ENCODE measurements around the gene TLX2.
A peak's percentile ranks its signal among the peaks of the same experiment; 100 is the strongest.

Gene TLX2

DNA sequence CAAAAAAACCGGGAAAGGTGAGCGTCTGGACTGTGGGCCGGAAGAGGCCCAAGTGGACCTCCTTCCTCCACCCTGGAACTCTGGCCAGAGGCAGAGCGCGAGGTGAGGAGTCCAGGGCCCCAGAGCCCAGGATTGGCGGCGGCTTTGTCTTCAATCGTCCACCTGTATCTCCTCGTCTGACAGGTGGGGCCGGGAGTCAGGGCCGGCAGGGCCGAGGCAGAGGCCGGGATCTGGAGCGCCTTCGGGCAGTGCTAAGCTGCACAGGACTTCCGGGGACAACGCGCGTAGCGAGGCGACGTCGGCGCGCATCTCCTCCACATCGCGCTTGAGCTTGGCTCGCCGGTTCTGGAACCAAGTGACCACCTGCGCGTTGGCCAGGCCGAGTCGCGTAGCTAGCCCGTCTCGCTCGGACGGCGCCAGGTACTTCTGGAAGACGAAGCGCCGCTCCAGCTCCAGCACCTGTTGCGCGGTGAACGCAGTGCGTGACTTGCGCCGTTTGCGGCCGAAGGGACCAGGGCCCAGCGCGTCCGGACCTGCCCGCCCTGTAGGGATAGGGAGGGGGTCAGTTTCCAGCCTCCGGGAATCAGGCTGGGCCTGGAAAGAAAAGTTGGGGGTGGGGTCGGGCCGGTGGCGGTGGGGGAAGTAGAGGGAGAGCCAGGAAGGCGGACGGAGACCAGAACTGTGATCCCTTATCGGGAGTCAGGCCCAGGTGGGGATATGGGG is 16.3 kb upstream of the TLX2 start:
- DNase-seq = peak; percentile 88

DNA sequence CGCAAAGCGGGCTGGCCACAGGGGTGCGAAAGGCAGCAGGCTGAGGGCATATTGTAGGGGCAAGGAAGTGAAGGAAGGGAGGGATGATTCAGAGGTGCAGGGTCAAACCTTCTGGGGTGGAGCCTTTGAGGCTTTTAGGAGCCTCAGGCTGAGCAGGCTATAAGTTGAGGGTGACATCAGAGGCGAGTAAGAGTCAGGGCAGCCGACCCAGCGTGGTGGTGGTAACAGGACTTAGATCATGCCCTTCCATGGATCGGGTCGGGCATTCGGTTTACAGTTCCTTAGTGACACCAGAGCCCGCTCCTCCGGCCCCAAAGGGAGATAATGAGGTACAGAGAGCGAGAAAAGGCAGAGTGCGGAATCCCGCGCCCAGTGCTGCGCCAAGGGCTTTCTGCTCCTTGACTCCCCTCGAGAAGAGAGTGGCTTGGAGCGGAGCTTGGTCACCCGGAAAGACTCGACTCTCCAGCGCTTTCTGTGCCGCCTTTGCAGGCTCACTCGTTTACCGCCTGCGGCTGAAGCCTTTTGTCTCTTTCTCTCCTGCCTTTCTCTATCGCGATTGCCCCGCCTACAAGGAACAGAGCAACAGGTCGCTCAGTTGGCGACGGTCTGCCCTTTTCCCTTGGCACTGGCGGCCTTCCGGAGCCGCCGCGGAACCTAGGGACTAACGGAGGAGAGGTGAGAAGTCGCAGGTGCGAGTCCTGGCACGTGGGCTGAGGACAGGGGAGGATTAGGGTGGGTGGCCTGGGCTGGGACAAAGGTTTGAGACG is 15.6 kb upstream of the TLX2 start:
- DNase-seq = peak; percentile 56

DNA sequence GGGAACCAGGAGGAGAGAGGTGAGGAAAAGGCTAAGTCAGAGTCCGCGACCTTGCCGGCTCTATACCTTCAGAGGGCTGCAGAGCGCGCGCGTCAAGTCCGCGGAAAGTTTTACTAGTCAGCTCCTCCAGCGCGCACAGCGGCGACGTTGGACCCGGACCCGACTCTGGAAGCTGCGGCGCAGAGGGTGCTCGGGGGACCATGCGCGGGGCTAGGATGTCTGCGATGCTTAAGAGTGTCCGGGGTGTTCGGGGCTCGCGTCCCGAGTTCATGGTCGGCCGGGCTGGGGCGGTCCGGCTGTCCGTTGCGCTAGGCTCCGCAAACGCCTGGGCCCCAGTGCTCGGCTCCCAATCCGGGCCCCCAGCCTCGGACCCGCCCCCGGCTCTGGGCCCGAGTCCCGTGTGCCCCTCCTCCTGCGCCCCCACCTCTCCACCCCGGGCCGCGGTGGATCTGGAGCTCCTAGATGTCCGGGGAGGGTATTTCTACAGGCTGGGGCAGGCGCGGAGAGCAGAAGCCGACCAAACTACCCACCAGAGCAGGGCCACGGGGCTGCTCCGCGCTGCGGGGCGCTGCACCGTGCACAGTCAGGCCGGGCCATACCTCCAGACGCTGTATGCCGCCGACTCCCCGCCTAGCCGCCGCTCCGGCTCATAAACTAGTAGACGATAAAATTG is 14.8 kb upstream of the TLX2 start, which contains the start of gene LBX2:
Gene LBX2 (minus strand): TSS at position 337 of the 673 bp plus-strand sequence. CDS start 66 bp downstream, at position 271.
- no peak for DNase-seq

DNA sequence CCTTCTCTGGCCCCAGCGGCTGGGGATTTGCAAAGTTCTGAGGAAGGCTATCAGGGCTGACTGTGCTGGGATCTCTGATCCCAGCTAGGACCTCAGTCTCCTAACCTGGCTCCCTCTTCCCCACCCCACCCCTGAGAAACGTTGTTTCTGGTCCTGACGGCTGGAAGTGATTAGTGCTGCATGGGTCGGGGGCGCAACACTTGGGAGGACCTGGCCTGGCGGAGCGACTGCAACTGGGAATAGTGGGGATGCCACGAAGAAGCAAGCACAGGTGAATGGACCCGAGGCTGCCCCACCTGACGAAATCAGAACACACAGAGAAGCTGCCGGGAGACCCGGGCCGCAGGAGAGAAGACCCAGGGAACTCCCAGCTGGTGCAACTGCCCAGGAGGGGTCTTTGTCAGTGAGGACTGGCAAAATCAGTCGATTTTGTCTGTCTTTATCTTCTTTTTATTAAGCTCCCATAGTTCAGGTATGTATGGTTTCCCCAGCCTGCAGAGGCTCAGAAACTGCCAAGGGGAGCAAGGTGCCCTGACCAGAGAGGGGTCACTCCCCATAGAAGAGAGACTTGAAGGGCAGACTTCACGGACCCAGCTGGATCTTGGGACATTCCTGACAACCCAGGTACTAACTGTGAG is 14.2 kb upstream of the TLX2 start:
- no peak for DNase-seq

DNA sequence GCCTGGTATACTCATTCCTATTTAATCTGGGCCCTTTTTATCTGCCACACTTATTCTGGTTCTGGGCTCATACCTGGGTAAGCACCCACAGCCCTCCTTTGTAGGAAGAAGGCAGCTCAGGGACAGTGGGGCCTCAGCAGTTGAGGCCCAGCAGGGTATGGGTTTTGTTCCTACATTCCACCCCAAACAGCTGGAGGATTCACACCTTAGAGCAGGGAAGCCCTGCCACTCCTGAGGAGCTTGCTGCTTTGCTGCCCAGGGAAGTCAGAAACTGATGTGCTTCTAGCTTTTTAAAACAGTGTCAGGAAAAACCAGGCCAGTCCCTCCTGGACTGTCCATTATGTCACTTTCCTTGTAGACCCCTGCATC is 13.7 kb upstream of the TLX2 start:
- DNase-seq = no peak

DNA sequence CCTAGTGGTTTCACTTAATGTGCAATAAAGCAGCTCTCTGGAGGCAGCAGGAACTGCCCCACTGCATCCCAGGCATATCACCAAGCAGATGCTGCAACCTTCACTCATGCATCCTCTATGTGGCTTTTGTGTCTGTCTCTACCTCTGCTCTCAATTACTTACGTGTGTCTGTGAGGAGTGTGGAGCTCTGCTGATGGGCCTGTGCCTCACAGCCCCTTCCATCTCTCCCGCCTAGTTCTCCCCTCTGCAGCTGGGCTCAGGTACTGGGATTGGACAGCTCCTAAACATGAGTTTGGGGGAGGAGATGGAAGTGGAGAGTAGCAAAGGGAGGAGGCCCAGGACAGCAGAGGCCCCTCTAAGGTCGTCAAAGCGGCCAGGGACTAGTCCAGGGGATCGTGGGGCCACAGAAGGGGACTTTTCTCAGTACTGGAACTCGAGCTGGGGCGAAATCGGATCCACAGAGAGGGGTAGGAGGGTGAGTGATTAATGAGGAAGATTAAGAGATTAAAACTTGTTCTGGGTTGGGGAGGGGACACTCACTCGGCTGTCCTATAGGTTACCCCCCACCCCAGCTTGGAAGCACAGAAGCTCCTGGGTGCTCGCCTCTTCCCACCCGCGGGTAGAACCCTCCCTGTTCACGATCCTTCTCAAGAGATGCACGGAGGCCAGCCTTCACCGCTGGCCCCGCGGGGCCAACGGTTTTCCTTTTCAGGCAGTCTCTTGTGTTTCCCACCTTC is 12.7 kb upstream of the TLX2 start:
- peak; percentile 35 for DNase-seq

DNA sequence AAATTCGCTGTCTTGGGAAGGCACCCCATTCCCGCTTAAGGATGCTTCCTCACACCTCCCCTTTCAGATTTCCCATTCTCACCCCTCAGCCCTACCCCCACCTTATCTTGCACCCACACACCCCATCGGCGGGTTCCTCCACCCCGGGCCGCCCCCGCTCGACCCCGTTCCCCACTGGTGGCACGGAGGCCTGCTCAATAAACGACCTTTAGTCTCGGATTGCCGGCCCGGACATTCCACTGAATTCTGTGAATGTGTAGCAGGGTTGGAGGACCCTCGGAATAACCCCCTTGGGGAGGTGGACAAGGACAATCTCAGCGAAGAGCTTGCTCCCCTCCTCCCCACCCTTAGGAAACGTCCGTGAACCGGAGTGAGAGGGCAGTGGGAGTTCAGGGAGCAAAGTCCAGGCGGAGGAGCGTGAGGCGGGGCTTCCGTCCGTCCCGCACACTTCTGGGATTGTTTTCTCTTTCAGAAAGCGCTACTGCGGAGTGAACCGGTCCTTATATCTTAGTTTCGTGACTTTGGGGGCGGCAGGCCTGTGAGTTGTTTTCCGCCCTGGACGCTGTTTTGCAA is 12.0 kb upstream of the TLX2 start:
- peak; percentile 68 for DNase-seq

DNA sequence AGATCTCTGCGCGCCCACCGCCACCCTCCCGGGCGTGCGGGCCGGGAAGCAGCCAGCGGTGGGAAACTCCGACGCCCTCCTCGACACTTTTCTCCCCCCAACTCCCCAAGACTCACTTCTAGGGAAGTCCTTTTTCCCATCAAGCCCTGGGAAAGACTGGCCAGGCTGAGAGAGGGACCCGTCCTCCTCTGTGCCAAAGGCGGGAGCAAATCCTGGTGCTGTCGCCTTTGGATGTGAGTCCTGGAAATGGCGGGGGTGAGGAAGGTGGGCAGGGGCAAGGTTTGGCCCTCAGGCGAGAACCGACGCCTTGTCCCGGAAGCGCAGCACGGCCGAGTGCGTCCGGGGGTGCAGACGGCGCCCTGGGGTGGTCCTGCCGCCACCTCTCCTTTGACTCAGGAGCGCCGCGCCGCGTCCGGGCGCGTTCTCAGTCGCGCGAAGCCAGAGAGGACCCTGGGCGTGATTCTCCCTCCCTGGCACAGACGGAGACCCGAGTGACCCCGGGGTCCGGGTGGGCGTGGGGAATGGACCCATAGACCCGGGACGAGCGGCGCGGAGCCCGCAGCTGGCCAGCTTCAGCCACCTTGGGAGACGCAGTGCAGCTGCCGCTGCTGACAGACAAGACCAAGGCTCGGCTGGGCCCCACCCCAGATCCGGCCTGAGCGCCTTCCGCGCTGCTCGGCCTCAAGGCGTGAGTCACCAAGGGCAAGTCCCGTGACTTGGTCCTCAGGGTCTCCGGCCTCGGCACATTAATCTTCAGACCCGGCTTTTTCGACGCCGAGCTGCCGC is 11.3 kb upstream of the TLX2 start:
- peak; percentile 77 for DNase-seq

DNA sequence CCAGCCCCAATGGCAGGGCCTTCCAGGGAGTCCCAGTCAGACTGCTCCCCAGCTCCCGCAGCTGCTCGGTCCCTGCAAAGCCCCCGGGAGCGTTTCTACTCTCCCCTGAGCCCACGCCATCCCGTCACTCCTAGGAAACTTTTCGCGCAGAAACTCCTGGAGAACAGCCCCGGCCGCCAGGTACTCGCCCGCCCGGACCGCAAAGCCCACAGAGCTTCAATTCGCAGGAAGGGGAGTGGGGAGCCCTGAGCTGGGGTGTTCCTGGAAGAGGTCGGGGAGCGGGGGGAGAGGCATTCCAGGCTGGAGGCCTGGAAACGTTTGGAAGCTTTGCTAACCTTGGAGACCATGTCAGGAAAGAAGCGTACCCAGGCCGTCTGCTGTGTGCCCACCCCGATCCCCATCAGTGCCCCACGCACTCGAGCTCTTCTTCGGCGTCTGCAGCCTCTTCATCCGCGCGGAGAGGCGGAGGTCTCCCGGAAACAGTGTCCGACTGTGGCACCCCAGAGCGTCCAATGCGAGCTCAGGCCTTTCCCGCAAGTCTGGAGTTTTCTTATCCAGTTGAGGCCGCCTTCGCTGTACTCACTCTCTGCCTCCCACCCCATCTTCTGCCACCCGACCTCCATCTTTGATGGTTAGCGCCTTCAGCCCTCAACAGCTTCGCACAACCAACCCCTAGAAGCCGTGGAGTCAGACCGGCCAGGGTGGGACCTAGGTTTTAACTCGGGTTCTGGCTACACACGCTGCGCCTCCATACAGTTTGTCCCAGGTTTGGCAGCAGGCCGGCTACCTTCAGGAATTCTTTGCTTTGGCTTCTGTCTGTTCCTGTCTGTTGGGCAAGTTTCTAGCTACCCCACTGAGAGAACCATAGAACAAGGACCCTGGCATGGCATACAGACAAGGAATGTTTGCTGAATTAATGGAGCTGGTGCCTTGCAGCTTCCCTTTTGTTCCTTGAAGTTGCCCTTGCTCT is 10.5 kb upstream of the TLX2 start:
- no peak for DNase-seq

DNA sequence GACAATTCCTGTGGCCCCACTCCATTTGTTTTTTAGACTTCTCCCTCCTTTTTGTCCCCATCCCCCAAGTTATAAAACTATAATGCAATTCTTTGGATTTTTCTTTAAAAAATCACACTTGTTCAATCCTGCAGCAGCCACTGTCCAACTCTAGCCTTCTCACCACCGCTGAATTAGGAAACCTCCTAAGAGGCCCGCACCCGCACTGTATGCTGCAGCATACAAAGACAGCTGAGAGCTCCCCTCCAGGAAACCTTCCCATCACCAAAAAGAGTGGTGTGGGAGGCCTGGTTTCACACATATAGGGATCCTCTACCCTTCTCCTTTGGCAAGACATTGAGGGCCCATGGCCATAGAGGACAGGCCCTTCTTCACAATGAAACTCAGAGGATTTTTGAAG is 9.7 kb upstream of the TLX2 start:
- DNase-seq = no peak

DNA sequence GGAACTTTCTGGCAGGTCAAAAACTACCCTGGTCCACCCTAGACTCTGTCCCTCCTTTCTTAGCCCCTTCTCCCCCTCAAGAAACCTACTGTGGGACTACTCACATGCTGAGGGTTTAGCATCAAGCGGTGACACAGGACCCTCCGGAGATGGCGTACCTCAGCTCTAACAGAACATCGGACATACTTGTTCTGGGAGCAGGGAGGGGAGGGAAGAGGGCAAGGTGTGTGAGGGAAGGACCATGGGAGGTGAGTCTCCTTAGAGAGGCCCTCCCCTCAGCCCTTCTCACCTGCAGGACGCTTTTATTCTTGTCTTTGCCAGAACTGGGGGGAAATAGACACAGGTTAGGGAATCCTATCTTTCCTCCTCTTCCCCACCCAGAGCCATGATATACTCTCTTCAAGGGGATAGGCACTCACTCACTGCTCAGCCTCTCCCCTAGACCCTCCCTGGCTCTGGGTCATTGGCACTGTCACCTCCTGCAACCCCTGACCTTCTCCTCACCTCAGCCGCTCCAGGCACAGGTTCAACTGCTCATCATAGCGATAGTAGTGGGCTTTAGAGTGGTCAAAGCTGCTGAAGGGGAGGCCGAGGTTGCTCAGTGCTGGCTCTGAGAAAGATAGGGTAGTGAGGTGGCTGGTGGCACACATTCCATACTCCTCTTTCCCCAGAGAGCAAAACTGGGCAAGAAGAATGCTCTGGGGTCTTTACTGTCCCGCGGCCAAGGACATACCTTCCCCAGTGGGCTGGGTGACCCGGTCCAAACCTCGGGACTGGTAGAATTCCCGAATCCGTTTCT is 8.6 kb upstream of the TLX2 start:
- DNase-seq = no peak

DNA sequence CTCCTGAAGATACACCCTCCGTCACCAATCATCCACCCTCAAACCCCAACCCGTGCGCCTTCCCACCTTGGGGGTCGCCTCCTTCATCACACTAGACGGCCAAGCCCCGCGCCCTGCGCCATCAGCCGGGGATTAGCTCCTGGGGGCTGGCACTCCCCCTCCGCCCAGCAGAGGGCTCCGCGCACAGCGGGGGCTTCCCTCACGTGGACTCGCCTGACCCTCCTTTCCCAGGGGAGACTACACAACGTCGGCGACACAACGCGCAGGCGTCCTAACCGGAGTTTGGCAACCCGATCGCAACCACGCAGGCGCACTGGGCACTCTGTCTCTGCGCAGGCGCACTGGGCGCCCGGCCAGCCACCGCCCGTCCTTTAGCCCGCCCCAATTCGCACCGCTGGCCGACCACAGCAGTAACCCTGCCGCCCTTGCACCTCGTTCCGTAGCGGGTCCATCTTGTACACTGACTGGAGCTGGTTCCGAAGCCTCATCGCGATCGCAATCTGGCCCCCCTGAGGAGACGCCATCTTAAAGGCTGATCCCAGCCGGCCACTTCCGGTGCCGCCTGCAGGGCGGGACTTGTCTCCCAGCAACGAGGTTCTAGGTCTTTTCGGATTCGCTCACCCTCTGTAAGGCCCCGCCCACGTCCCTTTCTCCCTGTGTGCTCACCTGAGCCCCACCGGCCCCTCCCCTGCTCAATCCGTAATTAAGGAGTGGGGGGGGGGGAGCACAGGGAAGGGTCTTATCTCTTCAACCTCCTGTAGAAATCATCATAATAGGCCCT is 6.9 kb upstream of the TLX2 start, which contains the start of gene PCGF1:
Gene PCGF1 (minus strand): TSS at position 551 of the 781 bp plus-strand sequence. CDS start 27 bp downstream, at position 524.
- DNase-seq = peak; percentile 99

DNA sequence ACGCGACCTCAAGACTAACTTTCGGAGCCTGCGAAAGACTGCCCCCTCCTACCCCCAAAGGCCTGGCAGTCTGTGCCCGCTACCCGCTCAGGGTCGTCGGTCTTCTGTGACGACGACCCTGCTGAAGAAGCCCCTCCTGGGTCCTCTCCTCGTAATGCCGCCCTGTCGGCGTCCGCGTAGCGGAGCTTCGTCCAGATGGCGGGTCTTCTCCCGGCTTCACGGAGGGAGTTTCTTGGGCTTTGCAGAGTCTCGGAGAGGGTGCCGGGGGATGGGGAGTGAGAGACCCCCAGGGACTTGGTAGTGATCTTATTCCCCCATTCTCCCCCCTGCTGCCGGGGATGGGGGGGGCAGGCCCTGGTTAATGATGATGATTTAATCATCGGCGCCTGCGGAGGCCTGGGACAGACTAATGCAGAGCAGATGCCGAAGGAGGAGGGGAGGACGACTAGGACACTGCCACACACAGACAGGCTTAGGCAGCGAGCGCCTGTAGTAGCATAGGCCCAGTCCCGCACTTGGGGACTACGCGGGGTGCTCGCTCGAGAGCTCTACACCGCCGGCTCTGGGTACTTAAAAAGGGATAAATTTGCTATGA is 6.2 kb upstream of the TLX2 start:
- DNase-seq = peak; percentile 75

DNA sequence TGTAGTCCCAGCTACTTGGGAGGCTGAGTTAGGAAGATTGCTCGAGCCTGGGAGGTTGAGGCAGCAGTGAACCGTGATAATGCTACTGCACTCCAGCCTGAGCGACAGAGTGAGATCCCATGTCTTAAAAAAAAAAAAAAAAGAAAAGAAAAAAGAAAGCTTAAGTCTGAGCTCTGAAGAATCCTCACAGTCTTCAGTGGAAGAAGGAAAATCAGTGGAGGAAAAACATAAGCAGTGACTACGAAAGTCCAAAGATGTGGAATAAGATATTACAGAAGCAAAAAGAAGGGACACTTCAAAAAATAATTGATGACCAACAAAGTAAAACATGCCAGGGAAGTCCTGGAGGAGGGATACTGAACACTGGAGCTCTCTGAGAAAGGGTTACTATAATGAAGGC is 4.0 kb upstream of the TLX2 start:
- no peak for DNase-seq

DNA sequence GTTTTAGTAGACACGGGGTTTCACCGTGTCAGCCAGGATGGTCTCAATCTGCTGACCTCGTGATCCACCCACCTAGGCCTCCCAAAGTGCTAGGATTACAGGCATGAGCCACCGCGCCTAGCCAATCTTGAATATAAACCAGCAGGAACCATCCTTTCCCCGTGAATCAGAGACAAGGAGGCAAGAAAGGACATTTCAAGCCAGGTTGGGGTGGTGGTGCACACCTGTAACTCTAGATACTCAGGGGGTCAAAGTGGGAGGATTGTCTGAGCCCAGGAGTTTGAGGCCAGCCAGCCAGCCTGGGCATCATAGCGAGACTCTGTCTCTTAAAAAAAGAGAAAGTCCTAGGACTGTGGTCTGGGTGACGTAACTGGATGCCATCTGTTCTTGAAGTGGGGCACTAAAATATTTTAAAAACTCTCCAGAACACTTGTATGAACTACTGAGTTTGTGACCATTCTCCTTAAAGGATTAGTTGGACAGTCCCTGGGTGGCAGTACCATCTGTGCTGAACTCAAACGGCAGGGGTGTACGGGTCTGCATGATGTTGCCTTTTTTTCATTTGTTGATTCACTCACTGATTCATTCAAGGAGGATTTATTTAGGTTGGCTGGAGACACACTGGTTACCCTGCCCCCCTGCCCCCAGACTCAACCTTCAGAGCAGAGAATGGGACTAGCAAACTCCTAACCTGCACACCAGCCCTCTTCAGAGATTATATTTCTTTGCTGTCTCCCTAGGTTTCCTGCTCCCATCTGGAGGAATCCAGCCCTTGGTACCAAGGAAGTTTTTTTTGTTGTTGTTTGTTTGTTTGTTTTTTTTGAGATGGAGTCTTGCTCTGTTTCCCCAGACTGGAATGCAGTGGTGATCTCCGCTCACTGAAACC is 2.9 kb upstream of the TLX2 start:
- no peak for DNase-seq

DNA sequence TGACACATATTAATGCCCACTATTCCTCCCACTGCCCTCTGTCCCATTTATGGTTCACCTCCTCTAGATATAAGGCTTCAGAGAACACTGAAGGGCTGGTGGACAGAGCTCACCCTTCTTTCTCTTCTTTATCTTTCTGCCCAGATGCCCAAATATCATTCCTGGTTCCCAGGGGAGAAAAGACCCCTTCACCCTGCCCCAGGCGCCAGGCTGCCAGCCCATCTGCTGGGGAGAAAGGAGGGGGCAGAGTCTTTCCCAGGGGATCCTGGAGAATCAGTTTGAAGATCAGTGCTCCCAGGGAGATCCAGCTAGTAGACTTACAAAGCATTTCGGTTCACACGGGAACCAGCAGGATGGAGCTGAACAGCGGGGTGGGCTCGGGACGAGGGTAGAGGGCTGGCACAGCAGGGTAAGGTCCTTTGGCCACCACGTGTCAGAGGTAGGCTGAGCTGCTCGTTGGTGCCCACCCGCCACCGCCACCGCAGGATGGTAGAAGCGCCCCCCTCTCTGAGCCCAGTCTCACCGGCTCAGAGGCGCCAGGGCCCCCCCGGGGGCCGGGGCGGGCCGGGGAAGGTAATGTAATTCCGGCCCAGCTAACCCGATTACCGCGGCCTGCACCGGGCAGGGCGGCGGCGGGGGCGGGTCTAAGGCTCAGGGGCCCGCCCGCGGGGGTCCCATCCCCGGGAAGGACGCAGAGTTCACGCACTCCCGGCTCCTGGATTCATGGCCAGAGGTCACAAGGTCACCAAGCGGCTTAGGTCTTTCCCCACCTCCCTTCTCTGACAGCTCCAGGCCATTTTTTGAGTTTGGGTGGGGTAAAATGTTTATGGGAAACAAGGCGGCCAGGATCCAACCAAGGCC is 1.3 kb upstream of the TLX2 start:
- no peak for DNase-seq
